HFFc6 (cell line): Measurements from ENCODE around the gene RBM17. TPM values are rescaled to one million over a fixed set of nuclear protein-coding genes. Genes with fewer than 3 reads are reported as not detected.

Experiments used
- DNase-seq: peaks from one replicate; pipeline ENCODE4 v3.0.0-alpha.2; 2018
- H3K27ac Mint-ChIP-seq: 2 replicates; pipeline ENCODE4 v1.8.0; 2020; ENCODE audit warnings: mild to moderate bottlenecking, mixed read lengths
- H3K27me3 Mint-ChIP-seq: 2 replicates; pipeline ENCODE4 v1.8.0; 2021; ENCODE audit warnings: mild to moderate bottlenecking, moderate library complexity, mixed read lengths; ENCODE audit not compliant: insufficient read depth
- H3K36me3 Mint-ChIP-seq: 2 replicates; pipeline ENCODE4 v1.8.0; 2021; ENCODE audit warnings: low read depth, mixed read lengths
- H3K4me1 Mint-ChIP-seq: 2 replicates; pipeline ENCODE4 v1.8.0; 2020; ENCODE audit warnings: low read depth, mixed read lengths
- H3K4me3 Mint-ChIP-seq: 2 replicates; pipeline ENCODE4 v1.8.0; 2020; ENCODE audit warnings: mild to moderate bottlenecking, moderate library complexity, mixed read lengths
- H3K9me3 Mint-ChIP-seq: 2 replicates; pipeline ENCODE4 v1.8.0; 2020; ENCODE audit warnings: mild to moderate bottlenecking, mixed read lengths
- total RNA-seq, 6 experiments: library from RNA; stranded (reverse); fragmentation: NEBNext Ultra II Directional; extraction: Animal tissue kit (Norgen Biotek cat#: 25700); gene quantifications; 2 replicates in 1 of 6; 3 replicates in 5 of 6; pipeline ENCODE4 v1.2.3, GENCODE V29; 2021
- TF ChIP-seq, protein P1 (sequence below): fragments of 200-600 bp; sonication (generic); IDR thresholded peaks from 2 replicates; pipeline ENCODE4 v1.5.0; 2021; ENCODE audit warnings: antibody characterized with exemption, mild to moderate bottlenecking

The RBM17 gene
- total RNA-seq, 6 experiments from 2014 or later, result 53.4 to 75.2 (median 66.3) TPM

DNA sequence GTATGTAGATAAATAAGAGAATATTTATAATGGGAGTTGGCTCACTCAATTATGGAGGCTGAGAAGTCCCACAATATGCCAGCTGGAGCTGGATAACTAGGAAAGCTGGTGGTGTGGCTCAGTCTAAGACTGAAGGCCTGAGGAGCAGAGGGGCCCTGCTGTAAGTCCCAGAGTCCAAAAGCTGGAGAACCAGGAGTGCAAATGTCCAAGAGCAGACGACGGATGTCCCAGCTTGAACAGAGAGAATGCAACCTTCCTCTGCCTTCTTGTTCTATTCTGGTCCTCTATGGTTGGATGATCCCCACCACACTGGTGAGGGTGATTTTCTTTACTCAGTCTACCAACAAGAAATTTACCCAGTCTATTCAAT is 39.8 kb upstream of the RBM17 start:
- DNase-seq, result no peak
- Mint-ChIP-seq H3K36me3 (no peaks in the 10 kb centered on the region), H3K4me1 (peaks cover 10% of the 10 kb centered on the region), H3K4me3 (no peak overlapping the region), H3K9me3 (no peaks in the 10 kb centered on the region), H3K27me3 (peaks cover 25% of the 10 kb centered on the region), H3K27ac (no peak overlapping the region)
- TF ChIP-seq, protein P1, sequence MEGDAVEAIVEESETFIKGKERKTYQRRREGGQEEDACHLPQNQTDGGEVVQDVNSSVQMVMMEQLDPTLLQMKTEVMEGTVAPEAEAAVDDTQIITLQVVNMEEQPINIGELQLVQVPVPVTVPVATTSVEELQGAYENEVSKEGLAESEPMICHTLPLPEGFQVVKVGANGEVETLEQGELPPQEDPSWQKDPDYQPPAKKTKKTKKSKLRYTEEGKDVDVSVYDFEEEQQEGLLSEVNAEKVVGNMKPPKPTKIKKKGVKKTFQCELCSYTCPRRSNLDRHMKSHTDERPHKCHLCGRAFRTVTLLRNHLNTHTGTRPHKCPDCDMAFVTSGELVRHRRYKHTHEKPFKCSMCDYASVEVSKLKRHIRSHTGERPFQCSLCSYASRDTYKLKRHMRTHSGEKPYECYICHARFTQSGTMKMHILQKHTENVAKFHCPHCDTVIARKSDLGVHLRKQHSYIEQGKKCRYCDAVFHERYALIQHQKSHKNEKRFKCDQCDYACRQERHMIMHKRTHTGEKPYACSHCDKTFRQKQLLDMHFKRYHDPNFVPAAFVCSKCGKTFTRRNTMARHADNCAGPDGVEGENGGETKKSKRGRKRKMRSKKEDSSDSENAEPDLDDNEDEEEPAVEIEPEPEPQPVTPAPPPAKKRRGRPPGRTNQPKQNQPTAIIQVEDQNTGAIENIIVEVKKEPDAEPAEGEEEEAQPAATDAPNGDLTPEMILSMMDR, result no peak

DNA sequence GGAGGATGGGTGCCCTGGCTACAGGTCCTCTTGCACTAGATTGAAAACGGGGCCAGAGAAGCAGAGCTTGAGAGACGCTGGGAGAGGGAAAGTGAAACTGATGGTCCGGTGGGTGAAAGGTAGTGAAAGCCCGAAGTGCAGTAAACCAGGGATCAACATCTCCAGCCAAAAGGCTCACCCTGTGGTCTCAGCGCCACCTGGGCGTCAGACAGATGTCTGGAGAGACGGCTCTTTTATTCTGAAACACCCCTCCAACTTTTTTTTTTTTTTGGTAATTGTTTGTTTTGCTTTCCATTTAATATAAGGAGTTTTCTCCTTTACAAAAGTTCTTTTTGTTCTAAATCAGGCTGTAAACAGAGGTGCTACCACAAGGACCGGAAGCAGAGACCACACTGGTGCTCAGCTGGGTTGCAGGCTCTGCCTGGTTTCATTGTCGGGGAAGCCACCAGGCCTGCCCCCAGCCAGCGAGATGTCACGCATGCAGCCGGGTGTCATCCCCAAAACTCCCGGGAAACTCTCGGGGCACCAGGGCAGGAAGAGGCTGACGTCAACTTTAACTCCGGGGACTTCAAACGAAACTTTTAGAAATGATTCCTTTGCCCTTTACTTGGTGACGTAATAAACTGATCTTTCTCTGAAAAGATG is 37.9 kb upstream of the RBM17 start:
- peaks cover 10% of the 10 kb centered on the region for H3K4me1 Mint-ChIP-seq

DNA sequence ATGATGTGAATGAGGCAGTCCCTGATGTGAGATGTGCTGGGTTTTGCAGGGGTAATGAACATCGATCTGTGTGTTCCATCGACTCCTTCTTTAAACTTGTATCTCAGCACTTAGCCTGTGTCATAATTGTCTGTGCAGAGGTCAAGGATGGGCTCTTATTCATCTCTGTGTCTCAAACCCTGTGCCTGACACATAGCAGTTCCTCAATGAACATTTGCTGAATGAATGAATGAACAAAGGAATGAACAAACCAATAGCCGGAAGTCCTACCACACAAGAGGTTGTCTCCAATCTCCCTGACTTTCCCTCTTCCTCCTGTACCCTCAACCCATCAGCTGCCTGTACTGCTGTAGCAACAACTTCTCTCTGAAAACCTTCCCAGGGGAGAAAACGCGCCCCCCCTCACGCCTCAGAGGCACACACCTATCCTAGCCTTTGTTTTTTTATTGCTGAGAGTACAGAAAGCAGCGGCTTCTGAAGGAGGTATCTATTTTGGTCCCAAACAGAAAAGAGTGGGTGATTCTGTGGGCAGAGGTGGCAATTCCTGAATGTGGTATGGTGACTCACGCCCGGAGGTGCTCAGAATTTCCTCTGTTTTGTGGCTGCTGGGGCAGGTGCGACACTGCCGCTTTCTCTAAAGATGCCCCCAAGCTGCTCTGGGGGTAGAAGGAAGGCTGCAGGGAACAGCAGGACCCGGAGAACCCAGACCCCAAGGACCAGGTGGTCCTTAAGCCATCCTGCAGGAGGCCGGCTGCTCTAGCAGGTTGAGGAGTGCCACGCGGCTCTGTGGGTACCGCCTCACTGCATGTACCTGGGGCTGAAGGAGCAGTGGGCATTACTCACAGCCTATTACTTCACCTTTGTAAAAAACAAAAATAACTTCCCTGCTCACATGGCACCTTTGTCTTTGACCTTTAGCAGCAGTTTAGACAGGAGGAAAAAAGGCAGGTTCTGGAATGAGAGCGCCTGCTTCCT is 36.3 kb upstream of the RBM17 start:
- H3K9me3 Mint-ChIP-seq, result no peaks in the 10 kb centered on the region
- no peak for DNase-seq
- no peak overlapping the region for H3K27ac Mint-ChIP-seq
- TF ChIP-seq, protein P1, result no peak
- H3K4me3 Mint-ChIP-seq, result no peak overlapping the region
- H3K27me3 Mint-ChIP-seq, result peaks cover 29% of the 10 kb centered on the region
- no peaks in the 10 kb centered on the region for H3K36me3 Mint-ChIP-seq
- peaks cover 10% of the 10 kb centered on the region for H3K4me1 Mint-ChIP-seq

More for the DNA sequence above, 37.9 kb upstream of the RBM17 start:
- peak; percentile 34 for DNase-seq
- Mint-ChIP-seq H3K4me3 (peak overlapping the region; percentile 86), H3K36me3 (no peaks in the 10 kb centered on the region), H3K9me3 (no peaks in the 10 kb centered on the region), H3K27ac (peak overlapping the region; percentile 6; the same call in 1 of the 2 replicates), H3K27me3 (peaks cover 17% of the 10 kb centered on the region)
- TF ChIP-seq, protein P1, result peak; percentile 45; the same call in 1 of the 2 replicates

- no peak overlapping the region for H3K27ac Mint-ChIP-seq
- no peaks in the 10 kb centered on the region for H3K9me3 Mint-ChIP-seq
- TF ChIP-seq, protein P1, result no peak
- H3K36me3 Mint-ChIP-seq, result no peaks in the 10 kb centered on the region
- peaks cover 10% of the 10 kb centered on the region for H3K4me1 Mint-ChIP-seq
- H3K27me3 Mint-ChIP-seq, result peaks cover 34% of the 10 kb centered on the region
- DNase-seq, result no peak
- H3K4me3 Mint-ChIP-seq, result no peak overlapping the region
Observed at GRCh38 chr10:6053303-6053702, 35.5 kb upstream of the RBM17 start.

DNA sequence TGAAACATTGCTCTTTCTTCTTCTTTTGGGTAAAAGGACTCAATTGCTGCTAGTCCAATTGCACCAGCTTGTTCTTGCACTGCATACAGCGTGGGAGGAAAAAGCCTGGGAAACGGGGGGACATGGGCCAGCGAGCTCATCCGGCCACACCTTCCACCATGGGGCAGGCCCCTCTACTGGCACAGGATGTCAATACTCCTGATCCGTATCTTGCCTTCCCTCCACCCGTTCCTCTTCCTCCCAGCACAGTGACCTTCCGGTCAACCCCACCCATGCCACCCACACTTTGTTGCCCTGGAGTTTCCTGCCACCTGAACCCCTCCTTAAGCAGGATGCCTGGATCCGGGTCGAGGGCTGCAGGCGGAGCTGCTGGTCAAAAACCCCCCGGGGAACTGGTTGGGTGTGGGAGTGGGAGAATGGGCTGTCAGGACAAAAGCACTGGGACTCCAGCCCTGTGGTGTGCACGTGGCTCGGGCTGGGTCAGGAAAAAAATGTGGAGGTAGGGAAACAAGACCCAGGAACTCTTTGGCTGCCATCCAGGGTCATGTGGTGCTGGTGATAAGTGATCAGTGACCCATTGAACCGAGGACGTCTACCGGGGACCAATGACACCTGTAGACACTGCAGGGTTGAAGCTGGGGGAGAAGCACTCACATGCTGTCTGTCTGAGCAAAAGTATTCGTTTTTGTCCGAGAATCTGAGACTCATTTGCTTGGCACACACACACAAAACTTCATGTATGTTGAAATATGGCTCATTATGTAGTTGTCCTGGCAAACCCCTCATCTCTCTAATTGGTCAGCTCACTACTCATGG is 34.8 kb upstream of the RBM17 start:
- peaks cover 33% of the 10 kb centered on the region for H3K27me3 Mint-ChIP-seq
- no peaks in the 10 kb centered on the region for H3K36me3 Mint-ChIP-seq
- DNase-seq, result no peak
- no peak overlapping the region for H3K4me3 Mint-ChIP-seq
- TF ChIP-seq, protein P1, result no peak
- H3K27ac Mint-ChIP-seq, result no peak overlapping the region
- no peaks in the 10 kb centered on the region for H3K9me3 Mint-ChIP-seq
- peaks cover 10% of the 10 kb centered on the region for H3K4me1 Mint-ChIP-seq
